GM19239 (cell line): Measurements from ENCODE around the gene DPP6.
A peak's percentile ranks its signal among the peaks of the same experiment; 100 is the strongest.

Experiments used
- DNase-seq: peaks from one replicate; pipeline ENCODE4 v3.0.0; 2011; ENCODE audit warnings: low spot score; ENCODE audit not compliant: insufficient read length
- FAIRE-seq: peaks from 2 replicates; lab custom pipeline; 2011; peaks lifted over from hg19 to GRCh38; lab: Jason Lieb, UNC

The DPP6 gene

DNA sequence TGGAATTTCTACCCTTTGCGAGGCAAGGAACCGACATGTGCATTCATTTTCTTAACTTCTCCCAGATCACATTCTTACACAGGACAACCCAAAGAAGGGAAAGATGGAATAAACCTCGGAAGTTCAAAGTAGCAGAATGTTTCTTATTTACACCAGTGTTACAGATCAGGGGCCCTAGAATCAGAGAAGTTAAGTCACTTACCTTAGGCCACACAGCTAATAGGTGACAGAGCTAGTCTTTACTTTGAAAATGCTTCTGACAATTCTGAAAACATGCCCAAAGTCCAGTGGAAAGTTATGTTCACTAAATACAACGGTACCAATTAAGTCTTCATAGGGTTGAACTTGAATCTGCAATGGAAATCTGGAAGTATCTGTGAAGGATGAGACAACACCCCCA lies 437.7 kb downstream of the DPP6 start:
- no peak for FAIRE-seq
- DNase-seq = no peak

DNA sequence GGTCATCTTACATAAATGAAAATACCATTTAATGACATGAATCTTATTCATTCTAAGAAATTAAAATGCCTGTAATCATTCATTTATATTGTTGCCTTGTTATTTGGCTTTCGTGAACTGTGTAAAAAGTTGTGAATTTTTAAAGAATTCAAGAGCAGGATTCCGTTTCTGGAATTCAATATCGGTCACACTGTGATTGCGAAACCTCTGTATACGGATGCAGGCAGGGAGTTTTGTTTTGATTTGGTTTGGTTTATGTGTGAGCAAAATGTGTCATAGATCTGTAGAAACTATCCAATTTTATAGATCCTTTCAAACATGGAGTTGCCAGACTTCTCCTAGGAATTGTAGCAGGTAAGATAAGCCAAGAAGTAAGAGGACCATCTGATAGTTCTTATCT lies 441.4 kb downstream of the DPP6 start:
- DNase-seq = no peak
- FAIRE-seq = no peak

DNA sequence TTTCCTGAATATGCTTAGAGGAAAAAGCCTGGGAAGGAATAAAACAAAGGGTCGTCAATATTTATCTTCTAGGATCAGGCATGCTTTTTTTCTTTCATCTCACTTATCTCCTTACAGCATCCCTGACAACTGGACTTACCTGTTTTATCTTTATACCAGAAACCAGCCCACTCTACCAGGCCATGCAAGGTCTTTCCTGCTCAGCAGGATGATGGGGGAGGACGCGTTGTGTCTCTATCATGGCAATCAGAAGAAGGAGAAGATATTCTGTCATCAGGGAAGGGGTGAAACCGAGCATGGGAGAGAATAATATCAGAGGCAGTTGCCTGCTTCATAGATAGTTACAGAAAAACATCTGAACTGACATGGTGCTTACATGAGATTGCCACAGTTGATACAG lies 445.6 kb downstream of the DPP6 start:
- no peak for DNase-seq
- FAIRE-seq = no peak

DNA sequence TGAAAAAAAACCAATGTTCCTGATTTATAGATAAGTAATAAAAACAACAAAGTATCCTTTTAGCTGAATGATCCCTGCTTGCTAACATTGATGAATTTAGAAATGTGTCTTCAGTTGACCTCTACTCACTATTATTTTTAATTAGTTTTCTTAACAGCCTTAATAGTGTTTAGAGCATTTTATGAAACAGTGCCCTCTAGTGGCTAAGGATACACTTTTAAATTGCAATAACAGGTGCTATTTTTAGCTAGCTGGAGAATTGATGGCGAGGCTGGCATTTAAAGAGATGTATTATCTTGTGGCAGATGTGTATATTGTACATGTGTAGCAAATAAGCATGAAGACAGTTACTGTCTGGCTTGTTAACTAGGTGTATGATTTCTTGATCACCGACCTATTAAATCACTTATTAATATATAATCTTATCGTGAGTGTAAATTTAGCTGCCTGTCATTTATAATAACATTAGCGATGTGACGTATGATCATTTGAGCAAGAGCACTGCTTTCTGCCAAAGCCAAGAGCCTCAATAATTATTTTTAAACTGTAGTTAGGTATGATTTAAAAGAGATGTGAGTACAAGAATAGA lies 451.9 kb downstream of the DPP6 start:
- peak; percentile 69 for FAIRE-seq
- DNase-seq = no peak

DNA sequence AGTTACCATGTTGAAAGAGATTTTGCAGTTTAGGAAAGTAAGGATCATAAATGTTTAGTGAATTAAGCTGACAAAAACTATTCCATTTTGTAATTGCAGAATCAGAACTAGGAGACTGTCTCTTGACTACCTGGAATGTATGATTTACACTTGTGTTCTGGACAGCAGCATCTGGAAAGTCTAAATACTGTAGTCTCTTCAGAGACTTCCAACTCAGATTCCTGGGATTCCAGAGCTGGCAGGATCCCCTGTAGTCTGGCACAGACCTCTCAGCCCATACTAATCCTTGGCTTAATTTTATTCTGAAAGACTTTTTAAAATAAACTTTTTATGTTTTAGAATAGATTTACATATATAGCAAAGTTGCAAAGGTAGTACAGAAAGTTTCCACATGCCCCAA lies 452.7 kb downstream of the DPP6 start:
- FAIRE-seq (no peak), DNase-seq (no peak)

DNA sequence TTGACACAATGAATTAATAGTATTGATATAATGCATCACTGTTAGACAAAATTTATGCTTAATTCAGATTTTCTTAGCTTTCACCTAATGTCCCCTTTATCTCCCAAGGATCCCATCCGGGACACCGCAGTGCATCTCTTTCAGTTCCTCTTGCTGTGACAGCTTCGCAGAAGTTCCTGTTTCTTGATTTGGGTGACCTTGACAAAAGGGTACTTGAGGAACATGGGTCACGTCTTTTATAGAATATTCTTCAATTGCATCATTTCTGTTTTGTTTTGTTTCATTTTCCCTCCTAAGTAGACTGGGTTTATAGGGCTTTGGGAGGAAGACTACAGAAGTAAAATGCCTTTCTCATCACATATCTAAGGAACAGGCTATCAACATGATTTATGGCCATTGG lies 453.2 kb downstream of the DPP6 start:
- FAIRE-seq (no peak), DNase-seq (no peak)

DNA sequence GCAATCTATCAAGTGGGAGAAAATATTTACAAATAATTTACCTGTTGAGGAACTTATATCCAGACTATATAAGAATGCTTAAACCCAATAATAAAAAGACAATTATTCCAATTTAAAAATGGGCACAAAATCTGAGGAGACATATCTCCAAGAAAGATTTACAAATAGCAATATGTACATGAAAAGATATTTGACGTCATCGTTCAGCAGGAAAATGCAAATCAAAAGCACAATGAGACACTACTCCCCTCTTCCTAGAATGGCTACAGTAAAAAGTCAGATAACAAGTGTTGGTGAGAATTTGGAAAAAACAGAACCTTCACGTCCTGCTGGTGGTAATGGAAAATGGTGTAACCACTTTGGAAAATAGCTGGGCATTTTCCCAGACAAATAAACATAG lies 457.0 kb downstream of the DPP6 start:
- FAIRE-seq (no peak), DNase-seq (no peak)

DNA sequence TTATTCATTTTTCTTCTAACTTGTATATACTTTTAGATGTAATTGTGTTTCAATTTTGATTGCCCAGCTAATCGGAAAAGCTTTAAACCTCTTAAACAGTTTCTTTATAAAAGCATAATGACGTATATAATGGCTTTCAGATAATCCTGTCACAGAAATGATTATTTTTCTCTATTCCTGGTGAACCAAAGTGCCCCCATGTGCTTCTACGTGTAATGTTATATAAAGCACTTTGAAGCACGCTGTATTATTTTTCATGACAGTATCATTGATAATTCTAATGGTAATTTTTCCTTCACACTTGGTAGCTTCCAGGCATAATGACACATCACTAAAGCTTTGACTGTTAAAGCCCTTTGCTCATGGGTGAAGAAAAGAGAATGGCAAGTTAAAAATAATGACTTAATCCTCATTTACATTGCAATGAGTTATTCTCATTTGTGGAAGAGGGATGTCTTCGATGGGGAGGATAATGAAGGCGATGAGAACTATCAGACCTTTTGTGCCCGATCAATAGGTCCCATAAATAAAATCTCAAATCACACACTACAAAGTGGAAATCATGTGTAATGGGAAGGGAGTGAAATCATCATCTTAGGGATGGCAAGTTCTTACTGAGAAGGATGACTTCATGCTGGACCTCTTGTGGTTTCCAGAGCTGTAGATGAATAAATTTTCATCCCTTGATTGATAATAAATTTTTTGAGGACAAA lies 460.1 kb downstream of the DPP6 start:
- DNase-seq (no peak), FAIRE-seq (no peak)

DNA sequence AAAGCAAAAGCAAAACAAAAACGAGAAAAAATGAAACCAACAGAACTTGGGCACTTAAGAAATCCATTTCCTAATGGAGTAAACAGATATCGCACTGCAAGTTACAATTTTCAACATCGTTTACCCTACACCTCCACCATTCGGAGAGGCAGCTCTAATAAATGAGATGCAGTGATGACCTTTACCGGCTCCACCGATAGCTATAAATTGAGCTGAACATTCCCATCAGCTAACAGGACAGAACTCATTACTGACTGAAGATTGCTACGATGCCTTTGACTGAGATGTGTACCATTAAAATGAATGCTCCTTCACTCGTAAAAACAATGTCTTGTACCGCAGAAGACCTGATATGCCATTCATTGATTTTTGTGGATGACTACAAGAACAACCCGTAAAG lies 465.6 kb downstream of the DPP6 start:
- no peak for DNase-seq
- no peak for FAIRE-seq

DNA sequence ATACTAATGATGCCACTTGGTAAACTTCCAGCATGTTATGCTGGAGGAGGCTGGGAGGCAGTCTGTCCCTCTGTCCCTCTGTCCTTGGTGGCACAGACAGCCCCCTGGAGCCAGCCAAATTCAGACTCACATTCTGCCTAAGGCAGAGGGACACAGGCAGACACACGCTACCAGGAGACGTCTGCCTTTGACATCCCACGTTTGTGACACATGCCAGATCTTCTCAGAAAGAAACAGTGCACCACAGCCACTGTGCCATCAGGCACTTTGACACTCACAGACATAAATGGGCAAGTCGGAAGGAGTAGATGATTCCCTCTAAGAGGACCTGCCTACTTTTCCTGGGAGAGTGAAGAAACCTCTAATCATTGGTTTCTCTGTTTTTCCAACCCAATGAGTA lies 467.0 kb downstream of the DPP6 start:
- no peak for FAIRE-seq
- no peak for DNase-seq

DNA sequence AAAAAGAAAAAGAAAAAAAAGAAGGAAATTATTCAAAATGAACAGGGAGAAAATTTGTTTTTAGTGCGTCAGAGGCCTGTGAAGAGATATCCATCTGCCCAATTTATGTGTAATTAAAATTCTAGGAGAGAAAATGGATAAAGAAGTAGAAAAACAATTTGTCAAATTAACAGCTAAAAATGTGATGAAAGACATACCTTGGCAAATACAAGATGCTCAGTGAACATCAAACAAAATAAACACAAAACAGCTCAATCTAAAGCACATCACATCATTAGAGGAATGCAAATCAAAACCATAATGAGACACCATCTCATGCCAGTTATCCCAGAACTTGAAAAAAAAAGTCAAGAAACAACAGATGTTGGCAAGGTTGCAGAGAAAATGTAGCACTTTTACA lies 477.9 kb downstream of the DPP6 start:
- no peak for DNase-seq

DNA sequence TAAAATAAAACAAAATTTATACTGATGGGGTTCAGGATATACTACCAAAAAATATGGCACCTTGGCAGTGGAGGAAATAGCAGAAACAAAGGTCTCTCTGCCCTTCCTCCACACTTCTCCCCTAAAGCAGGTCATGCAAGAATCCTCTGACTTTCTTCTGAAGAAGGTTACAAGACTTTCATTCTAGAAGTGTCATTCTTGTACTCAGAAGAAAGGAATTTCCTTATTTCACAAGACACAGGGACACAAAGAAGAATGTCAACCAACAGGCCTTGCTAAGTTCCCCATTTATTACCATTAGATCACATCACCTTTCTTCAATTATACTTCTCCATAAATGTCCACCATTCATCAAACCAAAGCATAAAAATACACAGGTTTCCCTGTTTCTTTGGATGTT lies 480.6 kb downstream of the DPP6 start:
- no peak for FAIRE-seq
- no peak for DNase-seq

More for the DNA sequence above, 477.9 kb downstream of the DPP6 start:
- FAIRE-seq = no peak

DNA sequence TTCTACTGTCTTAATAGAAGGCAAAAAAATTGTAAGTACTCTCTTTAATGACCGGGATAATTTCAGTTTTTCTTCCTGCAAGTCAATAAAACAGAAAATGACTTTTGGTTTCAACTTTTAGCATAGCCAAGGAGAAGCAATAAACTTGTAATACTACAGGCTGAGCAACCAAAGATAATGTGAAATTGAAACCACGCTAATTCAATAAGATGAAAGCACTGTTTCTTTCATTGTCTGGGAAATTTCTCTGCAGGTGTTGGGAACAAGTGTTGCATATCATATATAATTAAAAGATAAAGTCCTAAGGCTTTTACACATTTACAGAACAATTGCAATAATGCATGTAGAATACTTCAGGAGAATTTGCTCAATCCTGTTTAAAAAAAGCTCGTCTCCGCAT lies 488.4 kb downstream of the DPP6 start:
- no peak for DNase-seq
- no peak for FAIRE-seq

DNA sequence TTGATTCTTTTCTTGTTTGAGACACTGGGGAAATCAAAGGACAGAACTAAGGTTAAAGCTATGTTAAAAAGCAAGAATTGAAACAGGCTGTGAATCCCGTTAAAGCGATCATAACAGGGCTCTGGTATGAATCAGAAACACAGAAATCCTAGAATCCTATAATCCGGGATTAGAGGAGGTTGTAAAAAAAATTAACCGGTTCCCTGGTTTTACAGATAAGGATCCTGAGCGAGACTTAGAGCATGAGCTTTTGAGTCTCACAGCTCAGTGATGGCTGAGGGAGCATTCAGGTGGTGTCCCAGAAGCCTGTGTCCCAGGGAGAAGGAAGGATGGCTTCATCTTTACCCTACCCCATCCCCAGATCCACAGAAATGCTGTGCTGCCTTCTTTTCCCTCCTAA lies 489.4 kb downstream of the DPP6 start:
- no peak for DNase-seq

DNA sequence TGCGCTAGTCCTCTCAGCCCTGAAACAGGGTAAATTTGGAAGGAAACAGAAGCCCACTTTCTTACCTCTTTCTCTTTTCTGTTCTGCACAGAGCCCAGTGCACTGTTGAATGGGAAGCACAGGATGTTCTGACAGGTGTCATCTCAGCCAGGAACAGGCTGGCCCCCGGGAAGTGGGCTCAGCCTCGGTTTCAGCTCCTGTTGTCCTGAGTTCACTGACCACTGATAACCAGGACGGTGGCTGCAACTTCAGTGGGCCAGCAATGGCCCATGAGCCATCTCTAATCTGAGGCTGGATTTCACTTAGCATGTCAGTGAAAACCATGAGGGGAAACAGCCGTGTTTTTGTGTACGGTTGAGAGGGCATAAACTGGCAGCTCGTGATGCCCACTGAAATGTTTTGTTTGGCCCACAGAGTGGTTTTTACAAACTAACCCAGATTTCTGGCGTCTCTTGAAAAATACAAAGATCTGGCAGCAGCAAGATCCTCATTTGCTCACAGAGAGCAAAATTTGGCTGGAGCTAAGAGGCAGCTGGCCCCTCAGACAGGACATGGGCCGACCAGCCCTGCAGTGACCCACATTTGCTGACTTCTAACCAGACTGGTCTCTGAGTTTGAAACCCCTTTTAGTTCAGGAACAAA lies 494.9 kb downstream of the DPP6 start:
- no peak for FAIRE-seq
- DNase-seq = no peak

More for the DNA sequence above, 489.4 kb downstream of the DPP6 start:
- no peak for FAIRE-seq

DNA sequence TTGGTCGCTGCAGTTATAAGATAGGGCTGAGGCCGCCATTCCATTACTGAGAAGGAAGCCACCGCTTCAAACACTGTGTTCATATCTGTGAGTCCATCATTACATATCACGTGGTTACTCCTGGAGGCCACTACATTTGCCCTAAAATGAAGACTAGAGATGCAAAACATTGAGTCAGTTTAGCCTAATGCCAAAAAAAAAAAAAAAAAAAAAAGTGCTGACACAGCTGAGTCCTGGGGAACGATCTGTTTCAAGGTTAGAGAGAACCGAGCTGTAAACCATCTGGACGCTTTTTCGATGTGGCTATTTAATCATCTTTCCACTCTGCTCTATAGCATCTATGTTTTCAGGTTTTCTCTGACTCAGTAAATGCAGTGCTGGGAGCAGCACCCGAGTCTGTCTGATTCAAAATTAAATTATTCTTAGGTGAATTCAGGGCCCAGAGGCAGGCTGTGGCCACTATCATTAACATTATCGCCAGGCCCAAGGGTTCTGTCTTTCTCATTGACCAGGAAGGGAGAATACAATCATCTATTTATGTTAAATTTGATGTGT lies 501.6 kb downstream of the DPP6 start:
- FAIRE-seq = no peak
- no peak for DNase-seq

DNA sequence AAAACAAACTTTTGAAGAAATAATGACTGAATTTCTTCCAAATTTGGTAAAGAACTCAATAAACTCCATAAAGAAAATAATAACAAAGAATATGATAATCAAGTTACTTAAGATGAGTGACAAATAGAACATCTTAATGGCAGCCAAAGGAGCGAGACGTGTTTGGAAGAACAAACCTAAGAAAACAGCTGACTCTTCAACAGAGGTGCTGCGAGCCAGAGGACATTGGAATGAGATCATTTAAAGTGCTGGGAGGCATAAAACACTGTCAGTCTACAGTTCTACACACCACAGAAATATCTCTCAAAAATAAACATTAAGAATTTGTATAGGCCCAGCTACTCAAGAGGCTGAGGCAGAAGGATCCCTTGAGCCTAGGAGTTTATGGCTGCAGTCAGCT lies 507.3 kb downstream of the DPP6 start:
- FAIRE-seq = no peak
- DNase-seq = no peak

DNA sequence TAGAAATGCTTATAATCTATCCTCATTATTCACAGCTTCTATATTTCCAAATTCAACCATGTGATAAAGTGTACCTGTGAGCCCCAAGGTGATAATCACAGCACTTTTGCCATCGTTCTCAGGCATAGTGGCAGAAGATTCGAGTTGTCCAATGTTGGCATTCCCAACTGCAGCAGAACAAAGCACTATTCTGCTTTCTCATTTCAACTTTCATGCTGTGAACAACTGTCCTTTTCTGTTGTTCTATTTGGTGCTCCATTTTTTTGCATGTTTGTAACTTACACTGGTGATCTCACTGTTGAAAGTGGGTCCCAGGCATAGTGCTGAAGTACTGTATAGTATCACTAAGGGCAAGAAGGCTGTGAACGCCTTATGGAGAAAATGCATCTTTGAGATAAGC lies 512.5 kb downstream of the DPP6 start:
- FAIRE-seq (no peak), DNase-seq (no peak)

DNA sequence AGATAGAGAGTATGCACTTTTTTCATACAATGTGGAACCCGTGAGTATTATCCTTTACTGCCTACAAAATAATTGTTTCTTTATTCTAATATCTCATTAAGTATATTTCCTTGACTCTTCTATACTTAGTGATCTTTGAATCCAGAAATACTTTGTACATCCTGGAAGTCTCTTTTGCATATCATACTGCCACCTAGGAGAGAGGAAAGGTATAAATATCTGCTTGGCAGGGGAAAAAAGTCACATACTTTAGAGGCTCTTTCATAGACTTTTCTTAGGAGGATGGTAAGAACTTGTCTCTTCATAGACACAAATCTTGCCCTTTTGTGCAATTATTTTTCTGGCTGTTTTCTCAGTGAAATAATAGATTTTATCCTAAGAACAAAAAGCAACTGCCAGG lies 514.7 kb downstream of the DPP6 start:
- FAIRE-seq (no peak), DNase-seq (no peak)

DNA sequence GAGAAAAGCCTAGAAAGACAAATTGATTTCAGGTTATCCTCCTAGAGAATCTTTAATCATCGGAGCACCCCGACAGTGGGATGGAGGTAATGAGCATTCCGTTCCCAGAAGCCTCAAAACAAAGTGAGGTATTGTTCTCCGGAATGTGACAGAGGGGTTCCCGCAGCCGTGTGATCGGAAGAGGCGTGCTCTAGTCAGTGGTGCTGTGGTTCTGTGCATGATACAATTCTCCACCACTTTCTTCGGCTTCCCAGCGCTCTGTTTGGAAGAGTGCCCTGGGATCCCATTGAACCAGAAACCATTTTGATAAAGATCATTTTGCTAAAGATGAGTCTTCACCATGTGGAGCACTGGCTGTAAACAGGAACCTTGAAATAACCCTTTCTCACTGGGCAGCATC lies 516.1 kb downstream of the DPP6 start:
- no peak for DNase-seq
- no peak for FAIRE-seq

DNA sequence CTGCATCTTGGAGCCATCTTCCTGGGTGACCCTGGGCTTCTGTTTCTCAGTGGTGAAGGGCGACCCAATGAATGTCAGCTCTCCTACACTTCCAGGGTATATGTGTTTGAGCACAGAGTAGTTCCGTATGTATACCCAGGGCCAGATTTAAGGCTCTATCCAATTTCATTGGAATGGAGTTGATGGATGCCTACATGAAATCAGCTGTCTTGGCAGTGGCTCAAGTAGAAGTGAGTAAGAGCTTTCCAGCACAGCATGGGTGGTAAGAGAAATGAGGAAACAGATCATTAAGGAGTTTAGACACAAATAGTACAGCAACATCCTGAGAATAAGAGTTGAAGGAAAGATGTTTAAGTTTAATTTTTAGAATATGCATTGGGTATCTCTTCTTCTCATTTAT lies 517.7 kb downstream of the DPP6 start:
- no peak for DNase-seq

DNA sequence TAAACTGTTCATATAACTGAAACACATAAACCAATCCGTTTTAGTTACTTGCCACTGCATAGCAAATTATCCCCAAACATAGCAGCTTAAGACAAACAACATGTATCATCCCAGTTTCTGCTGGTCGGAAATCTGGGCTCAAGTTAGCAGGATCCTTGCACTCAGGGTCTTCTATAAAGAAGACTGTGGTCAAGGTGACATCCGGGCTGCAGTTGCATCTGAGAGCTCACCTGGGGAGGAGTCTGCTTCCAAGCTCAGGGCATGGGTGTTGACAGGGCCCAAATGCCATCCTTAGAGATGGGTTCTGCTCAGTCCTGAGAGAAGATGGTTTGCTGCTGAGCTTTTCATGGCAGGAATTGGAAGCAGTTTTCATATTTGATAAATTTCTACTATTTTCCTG lies 519.6 kb downstream of the DPP6 start:
- FAIRE-seq = no peak
- DNase-seq = no peak

More for the DNA sequence above, 517.7 kb downstream of the DPP6 start:
- FAIRE-seq = no peak
